ENCODE data around the gene LRP6. TPM values are rescaled to one million over a fixed set of nuclear protein-coding genes. Genes with fewer than 3 reads are reported as not detected.

LRP6 gene
- polyA plus RNA-seq, 1 donor from 2014 or later = 33.5 TPM

DNA sequence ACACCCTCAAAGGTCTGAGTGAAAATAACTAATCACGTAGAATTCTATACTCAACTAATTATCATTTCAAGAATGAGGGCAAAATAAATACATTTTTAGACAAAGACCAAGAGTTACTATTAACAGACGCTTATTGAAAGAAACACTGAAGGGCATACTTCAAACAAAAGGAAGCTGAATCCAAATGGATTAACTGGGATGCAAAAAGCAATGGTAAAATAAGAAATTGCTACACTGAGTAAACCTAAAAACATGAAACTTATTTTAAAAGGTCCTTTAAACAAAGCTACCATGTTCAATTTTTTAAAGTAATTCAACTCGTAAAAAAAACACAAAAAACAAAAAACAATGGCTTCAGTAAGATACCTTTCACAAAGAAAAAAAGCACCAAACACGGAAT lies 28.2 kb downstream of the LRP6 start:
- H3K27me3 ChIP-seq (ENCODE audit: insufficient read depth, low read depth, low read length) = no peaks in the 10 kb centered on the region
- no peaks in the 10 kb centered on the region for H3F3A ChIP-seq (ENCODE audit: insufficient read depth, low read length, poor library complexity, severe bottlenecking)
- H3K9me3 ChIP-seq (ENCODE audit: low read length) = no peaks in the 10 kb centered on the region
- H3K4me3 ChIP-seq (ENCODE audit: low read length) = no peak overlapping the region
- H3K27ac ChIP-seq (ENCODE audit: low read length) = no peak overlapping the region
- H3K4me2 ChIP-seq (ENCODE audit: low read length) = no peak overlapping the region
- no peaks in the 10 kb centered on the region for H4K20me1 ChIP-seq (ENCODE audit: insufficient read depth)
- H2AFZ ChIP-seq (ENCODE audit: low read depth, low read length) = no peak overlapping the region
- H3K9ac ChIP-seq (ENCODE audit: low read length) = no peak overlapping the region
- H3K36me3 ChIP-seq (ENCODE audit: insufficient read depth, low read length) = no peaks in the 10 kb centered on the region
- H3K79me2 ChIP-seq (replicated peaks; ENCODE audit: insufficient read depth, low read length) = peaks cover 98% of the 10 kb centered on the region
- TF ChIP-seq EZH2 (IDR thresholded peaks at IDR 0.05; ENCODE audit: borderline replicate concordance, insufficient read depth, low read length, poor library complexity, severe bottlenecking) (no peak), MXI1 (conservative IDR thresholded peaks at IDR 0.05; ENCODE audit: poor library complexity, severe bottlenecking) (no peak), SMC3 (conservative IDR thresholded peaks at IDR 0.05; ENCODE audit: poor library complexity) (no peak), POLR2AphosphoS5 (IDR thresholded peaks at IDR 0.05) (no peak)
- H3K9me2 ChIP-seq (ENCODE audit: insufficient read depth, low read length) = no peaks in the 10 kb centered on the region

DNA sequence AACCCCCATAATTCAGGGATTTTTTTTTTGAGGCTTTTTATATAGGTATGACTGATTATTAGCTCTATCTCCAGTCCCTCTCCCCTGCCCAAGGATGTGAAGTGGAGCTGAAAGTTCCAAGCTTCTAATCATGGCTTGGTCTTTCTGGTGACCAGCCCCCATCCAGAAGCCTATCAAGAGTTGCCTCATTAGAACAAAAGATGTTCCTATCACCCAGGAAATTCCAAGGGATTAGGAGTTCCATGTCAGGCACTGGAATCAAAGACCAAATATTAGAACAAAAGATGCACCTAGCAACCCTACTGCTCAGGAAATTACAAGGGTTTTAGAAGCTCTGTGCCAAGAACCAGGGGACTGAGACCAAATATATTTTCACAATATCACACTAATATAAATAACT lies 29.9 kb downstream of the LRP6 start:
- no peak overlapping the region for H3K9ac ChIP-seq (ENCODE audit: low read length)
- H3K9me3 ChIP-seq (ENCODE audit: low read length) = no peaks in the 10 kb centered on the region
- no peak overlapping the region for H3K27ac ChIP-seq (ENCODE audit: low read length)
- H3K4me3 ChIP-seq (ENCODE audit: low read length) = no peak overlapping the region
- no peaks in the 10 kb centered on the region for H3K9me2 ChIP-seq (ENCODE audit: insufficient read depth, low read length)
- H3K79me2 ChIP-seq (replicated peaks; ENCODE audit: insufficient read depth, low read length) = peaks cover 98% of the 10 kb centered on the region
- TF ChIP-seq, protein P1, sequence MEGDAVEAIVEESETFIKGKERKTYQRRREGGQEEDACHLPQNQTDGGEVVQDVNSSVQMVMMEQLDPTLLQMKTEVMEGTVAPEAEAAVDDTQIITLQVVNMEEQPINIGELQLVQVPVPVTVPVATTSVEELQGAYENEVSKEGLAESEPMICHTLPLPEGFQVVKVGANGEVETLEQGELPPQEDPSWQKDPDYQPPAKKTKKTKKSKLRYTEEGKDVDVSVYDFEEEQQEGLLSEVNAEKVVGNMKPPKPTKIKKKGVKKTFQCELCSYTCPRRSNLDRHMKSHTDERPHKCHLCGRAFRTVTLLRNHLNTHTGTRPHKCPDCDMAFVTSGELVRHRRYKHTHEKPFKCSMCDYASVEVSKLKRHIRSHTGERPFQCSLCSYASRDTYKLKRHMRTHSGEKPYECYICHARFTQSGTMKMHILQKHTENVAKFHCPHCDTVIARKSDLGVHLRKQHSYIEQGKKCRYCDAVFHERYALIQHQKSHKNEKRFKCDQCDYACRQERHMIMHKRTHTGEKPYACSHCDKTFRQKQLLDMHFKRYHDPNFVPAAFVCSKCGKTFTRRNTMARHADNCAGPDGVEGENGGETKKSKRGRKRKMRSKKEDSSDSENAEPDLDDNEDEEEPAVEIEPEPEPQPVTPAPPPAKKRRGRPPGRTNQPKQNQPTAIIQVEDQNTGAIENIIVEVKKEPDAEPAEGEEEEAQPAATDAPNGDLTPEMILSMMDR (IDR thresholded peaks at IDR 0.05; ENCODE audit: poor library complexity, severe bottlenecking) = no peak
- TF ChIP-seq TAF1 (IDR thresholded peaks at IDR 0.05; ENCODE audit: low read depth) (no peak), RAD21 (conservative IDR thresholded peaks at IDR 0.05) (no peak), SMC3 (conservative IDR thresholded peaks at IDR 0.05; ENCODE audit: poor library complexity) (no peak), MXI1 (conservative IDR thresholded peaks at IDR 0.05; ENCODE audit: poor library complexity, severe bottlenecking) (no peak), EP300 (conservative IDR thresholded peaks at IDR 0.05; ENCODE audit: poor library complexity, severe bottlenecking) (no peak), EZH2 (IDR thresholded peaks at IDR 0.05; ENCODE audit: borderline replicate concordance, insufficient read depth, low read length, poor library complexity, severe bottlenecking) (no peak)
- TF ChIP-seq, protein P2, sequence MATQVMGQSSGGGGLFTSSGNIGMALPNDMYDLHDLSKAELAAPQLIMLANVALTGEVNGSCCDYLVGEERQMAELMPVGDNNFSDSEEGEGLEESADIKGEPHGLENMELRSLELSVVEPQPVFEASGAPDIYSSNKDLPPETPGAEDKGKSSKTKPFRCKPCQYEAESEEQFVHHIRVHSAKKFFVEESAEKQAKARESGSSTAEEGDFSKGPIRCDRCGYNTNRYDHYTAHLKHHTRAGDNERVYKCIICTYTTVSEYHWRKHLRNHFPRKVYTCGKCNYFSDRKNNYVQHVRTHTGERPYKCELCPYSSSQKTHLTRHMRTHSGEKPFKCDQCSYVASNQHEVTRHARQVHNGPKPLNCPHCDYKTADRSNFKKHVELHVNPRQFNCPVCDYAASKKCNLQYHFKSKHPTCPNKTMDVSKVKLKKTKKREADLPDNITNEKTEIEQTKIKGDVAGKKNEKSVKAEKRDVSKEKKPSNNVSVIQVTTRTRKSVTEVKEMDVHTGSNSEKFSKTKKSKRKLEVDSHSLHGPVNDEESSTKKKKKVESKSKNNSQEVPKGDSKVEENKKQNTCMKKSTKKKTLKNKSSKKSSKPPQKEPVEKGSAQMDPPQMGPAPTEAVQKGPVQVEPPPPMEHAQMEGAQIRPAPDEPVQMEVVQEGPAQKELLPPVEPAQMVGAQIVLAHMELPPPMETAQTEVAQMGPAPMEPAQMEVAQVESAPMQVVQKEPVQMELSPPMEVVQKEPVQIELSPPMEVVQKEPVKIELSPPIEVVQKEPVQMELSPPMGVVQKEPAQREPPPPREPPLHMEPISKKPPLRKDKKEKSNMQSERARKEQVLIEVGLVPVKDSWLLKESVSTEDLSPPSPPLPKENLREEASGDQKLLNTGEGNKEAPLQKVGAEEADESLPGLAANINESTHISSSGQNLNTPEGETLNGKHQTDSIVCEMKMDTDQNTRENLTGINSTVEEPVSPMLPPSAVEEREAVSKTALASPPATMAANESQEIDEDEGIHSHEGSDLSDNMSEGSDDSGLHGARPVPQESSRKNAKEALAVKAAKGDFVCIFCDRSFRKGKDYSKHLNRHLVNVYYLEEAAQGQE (IDR thresholded peaks at IDR 0.05; ENCODE audit: borderline replicate concordance) = no peak
- no peaks in the 10 kb centered on the region for H3K36me3 ChIP-seq (ENCODE audit: insufficient read depth, low read length)
- no peak overlapping the region for H3K4me2 ChIP-seq (ENCODE audit: low read length)
- H3F3A ChIP-seq (ENCODE audit: insufficient read depth, low read length, poor library complexity, severe bottlenecking) = no peaks in the 10 kb centered on the region
- H4K20me1 ChIP-seq (ENCODE audit: insufficient read depth) = no peaks in the 10 kb centered on the region
- no peaks in the 10 kb centered on the region for H3K27me3 ChIP-seq (ENCODE audit: insufficient read depth, low read depth, low read length)
- no peak overlapping the region for H2AFZ ChIP-seq (ENCODE audit: low read depth, low read length)
